Duodenal mucosa (tissue), 2 donors: Measurements from ENCODE around the gene XYLT1.

ENCODE experiments used
- H3K27ac ChIP-seq: one replicate; pipeline ENCODE4 v1.7.0; 2013; ENCODE audit warnings: low read depth, low read length
- H3K27me3 ChIP-seq, 2 donors: one replicate each; pipeline ENCODE4 v1.7.0; 2013; ENCODE audit warnings: low read length in 2 of 2, control low read depth in 1 of 2; ENCODE audit not compliant: insufficient read depth in 2 of 2, control insufficient read depth in 1 of 2
- H3K36me3 ChIP-seq, 2 donors: one replicate each; pipeline ENCODE4 v1.7.0; 2013; ENCODE audit warnings: low read length in 2 of 2, control low read depth in 1 of 2; ENCODE audit not compliant: insufficient read depth in 2 of 2, control insufficient read depth in 1 of 2
- H3K4me1 ChIP-seq, 2 donors: one replicate each; pipeline ENCODE4 v1.7.0; 2013; ENCODE audit warnings: low read length in 2 of 2, control low read depth in 1 of 2; ENCODE audit not compliant: insufficient read depth in 2 of 2, control insufficient read depth in 1 of 2
- H3K4me3 ChIP-seq, 2 donors: one replicate each; pipeline ENCODE4 v1.7.0; 2013; ENCODE audit warnings: low read length in 2 of 2, low read depth in 1 of 2
- H3K9ac ChIP-seq, 2 donors: one replicate each; pipeline ENCODE4 v1.7.0; 2013; ENCODE audit warnings: low read length in 2 of 2, low read depth in 1 of 2
- H3K9me3 ChIP-seq, 2 donors: one replicate each; pipeline ENCODE4 v1.7.0; 2013; ENCODE audit warnings: low read length in 2 of 2, control low read depth in 1 of 2; ENCODE audit not compliant: control insufficient read depth in 1 of 2

The XYLT1 gene

DNA sequence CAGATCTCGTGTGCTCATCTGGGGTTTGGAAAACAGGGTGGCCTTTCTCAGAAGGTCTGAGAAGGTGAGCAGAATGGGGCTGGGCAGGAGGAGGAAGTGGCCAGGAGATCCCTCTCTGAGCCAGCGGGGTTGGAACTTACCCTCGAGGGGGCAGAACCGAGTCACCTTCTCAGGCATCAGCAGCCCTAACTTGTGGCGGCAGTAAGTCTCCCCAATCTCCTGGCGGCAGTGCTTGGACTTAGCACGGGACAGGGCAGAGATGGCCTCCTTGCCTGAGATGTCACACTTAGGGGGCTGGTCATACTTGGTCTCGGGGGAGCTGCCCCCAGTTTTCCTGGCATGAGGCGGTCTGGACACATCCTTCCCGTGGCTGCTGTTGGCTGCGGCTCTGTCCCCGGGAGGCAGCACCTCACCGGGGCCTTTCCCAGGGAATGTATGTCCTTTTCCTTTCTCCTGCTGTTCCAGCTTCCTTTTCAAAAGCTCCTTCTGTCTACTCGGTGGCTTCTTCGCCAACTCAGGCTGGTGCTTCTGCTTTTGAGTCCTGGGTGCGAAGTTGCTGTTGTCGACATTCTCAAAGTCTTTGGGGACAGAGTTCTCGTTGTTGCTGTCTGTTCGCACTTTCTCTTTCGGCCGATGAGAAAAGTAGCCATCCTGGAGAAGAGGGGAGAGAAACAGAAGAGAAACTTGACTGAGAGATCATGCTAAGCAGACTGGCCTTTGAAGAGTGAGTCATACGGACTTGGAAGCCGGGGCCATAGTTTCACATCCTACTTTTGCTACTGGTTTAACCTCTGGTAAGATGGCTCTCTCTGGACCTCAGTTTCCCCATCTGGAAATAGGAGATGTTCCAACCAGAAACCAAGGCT, 211.7 kb downstream of the XYLT1 start:
- peak overlapping the region in 1 of 2 donors; percentile 33 for H3K4me3 ChIP-seq
- peaks cover 0 to 7% of the 10 kb centered on the region in 2 donors for H3K4me1 ChIP-seq
- peaks cover 3% of the 10 kb centered on the region in 2 donors for H3K36me3 ChIP-seq
- no peaks in the 10 kb centered on the region for H3K27me3 ChIP-seq
- H3K9me3 ChIP-seq: no peaks in the 10 kb centered on the region
- no peak overlapping the region for H3K27ac ChIP-seq
- H3K9ac ChIP-seq: peak overlapping the region in 1 of 2 donors; percentile 29

DNA sequence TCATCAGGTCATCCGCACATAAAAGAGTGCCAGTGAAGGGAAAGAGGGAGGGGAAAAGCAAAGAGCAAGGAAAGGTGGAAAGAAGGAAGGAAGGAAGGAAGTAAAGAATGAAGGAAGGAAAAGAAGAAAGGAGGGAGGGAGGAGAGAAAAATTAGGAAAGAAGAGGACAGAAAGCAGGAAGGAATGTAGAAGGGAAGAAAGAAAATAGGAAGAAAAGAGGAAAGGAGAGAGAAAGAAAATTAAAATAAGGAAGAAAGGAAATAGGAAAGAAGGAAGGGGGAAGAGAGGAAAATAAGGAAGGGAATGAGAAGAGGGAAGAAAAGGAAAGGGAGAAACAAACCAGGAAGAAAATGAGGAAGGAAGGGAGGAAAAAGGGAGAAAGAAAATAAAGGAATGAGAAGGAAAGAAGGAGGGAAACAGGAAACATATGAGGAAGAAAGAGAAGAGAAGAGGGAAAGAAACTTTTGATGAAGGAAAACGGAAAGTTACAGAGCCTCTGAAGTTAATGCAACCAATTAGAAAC, 212.6 kb downstream of the XYLT1 start:
- H3K9ac ChIP-seq: no peak overlapping the region
- no peaks in the 10 kb centered on the region for H3K9me3 ChIP-seq
- no peak overlapping the region for H3K4me3 ChIP-seq
- H3K27me3 ChIP-seq: no peaks in the 10 kb centered on the region
- H3K36me3 ChIP-seq: peaks cover 3% of the 10 kb centered on the region in 2 donors
- H3K27ac ChIP-seq: no peak overlapping the region
- peaks cover 0 to 7% of the 10 kb centered on the region in 2 donors for H3K4me1 ChIP-seq

DNA sequence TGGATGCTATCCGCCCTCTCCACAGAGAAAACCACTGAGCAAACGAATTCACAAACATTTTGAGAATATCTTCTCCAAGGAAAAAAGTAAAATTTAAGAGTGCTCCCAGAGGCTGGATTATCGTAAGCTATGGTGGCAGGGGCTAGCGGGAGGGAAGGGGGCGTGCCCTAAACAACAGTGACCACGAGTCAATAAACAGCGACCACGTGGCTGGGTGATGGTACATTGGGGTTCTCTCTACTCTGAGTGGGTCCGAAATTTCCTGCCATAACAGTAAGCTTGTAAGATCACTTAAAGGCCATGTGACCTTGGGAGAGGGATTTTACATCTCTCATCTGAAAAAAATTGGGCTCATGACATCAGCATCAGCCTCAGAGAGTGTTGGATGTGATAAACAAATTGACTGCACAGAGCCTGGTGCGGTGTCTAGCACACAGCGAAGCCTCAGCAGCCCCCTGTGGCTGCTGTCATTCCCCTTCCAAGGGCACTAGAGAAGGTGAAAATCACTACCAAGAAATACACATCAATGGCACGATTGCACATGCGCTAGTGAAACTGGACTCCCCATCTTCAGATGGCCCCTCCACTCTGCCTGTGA, 213.2 kb downstream of the XYLT1 start:
- Histone ChIP-seq H3K27me3 (no peaks in the 10 kb centered on the region), H3K4me1 (peaks cover 0 to 7% of the 10 kb centered on the region in 2 donors)

DNA sequence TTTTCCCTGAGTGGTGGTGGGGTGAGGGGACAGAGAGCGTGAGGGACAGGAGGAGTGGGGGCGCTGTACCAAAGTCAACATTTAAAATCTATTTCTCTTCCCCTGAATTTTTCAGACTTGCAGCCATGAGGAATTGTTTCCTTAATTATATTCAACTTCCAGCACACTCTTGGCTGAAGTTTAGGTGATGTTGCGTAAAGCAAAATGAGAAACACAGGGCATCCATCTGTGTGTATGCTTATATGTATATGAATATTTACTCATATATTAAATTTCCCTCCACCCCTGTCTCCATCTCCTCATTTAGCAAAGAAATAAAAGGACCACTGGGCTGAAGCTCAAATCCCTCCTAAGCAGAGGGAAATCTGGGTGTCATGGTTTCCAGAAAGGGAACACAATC, 218.1 kb downstream of the XYLT1 start:
- Histone ChIP-seq H3K27ac (no peak overlapping the region), H3K4me1 (no peaks in the 10 kb centered on the region), H3K9me3 (no peaks in the 10 kb centered on the region), H3K9ac (no peak overlapping the region), H3K4me3 (no peak overlapping the region), H3K36me3 (peaks cover 1 to 2% of the 10 kb centered on the region in 2 donors), H3K27me3 (no peaks in the 10 kb centered on the region)

More for the DNA sequence above, 213.2 kb downstream of the XYLT1 start:
- peaks cover 3% of the 10 kb centered on the region in 2 donors for H3K36me3 ChIP-seq
- H3K9me3 ChIP-seq: no peaks in the 10 kb centered on the region
- H3K4me3 ChIP-seq: no peak overlapping the region
- H3K27ac ChIP-seq: no peak overlapping the region
- H3K9ac ChIP-seq: no peak overlapping the region

DNA sequence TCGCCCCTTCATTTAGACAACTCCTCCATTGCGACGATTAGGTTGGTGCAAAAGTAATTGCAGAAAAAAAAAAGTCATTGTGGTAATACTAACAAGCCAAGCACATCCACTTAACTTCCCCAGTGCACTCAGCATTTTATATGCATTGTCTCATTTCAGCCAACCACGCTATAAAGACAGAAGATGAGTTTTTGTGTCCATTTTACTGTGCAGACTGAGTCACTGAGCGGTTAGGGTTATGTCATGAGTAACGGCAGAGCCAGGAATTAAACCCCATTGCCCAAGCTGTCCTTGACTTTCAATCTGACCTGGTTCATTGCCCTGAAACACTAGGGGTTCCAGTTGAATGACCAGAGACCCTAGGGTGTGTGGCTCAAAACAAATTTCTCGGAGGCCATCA, 218.7 kb downstream of the XYLT1 start:
- no peak overlapping the region for H3K4me3 ChIP-seq

DNA sequence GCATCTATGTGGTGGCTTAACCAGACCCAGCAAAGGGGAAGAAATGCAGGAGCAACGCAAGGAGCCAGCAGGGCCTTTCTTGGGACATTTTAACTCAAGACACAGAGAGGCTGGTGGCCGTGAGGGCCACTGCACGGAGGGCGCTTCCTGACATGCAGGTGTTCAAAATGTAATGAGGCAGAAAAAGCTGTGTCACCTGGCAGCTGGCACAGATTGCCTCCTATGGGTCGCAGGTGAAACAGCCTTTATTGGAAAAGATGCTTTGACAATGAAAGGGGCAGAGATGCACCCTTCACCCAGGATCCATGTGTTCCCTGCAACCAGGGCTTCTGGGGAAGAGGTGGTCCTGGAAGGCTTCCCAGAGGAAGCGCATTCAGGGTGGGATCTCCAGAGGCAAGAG, 219.3 kb downstream of the XYLT1 start:
- no peaks in the 10 kb centered on the region for H3K27me3 ChIP-seq

More for the DNA sequence above, 218.7 kb downstream of the XYLT1 start:
- H3K27me3 ChIP-seq: no peaks in the 10 kb centered on the region
- H3K9me3 ChIP-seq: no peaks in the 10 kb centered on the region
- no peaks in the 10 kb centered on the region for H3K4me1 ChIP-seq
- no peak overlapping the region for H3K9ac ChIP-seq
- no peak overlapping the region for H3K27ac ChIP-seq
- H3K36me3 ChIP-seq: no peaks in the 10 kb centered on the region

DNA sequence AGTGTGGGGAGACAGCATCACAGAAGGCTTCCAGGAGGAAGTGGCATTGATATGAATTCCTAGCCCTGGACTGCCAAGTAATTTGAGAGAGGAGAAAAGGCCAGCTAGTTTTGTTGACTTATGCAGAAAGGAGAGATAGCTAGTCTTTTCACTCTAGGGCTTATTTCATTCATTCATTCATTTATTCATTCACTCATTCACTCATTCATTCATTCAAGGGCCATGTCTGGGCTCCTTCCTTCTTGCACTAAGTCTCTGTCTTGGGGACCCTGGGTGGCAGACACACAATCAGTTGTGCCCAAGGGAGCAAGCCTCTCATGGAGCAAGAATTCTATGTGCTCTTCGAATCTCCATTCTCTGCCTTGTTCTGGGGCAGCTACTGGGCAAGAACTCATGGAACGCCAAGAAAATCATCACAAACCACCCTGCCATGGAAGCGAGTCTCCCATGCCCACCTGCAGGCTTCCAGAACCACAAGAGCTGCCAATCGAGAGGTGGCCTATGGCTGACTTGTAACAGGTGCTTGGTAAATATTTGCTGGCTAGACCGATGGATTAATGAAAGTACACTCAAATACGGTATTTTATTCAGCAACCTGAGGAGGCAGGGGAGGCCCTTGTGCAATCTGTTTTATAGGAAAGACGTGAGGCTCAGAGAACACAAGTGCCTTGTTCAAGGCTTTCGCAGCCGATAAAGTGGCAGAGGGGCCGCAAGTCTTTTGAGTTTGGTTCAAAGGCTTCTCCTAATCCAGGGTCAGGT, 223.6 kb downstream of the XYLT1 start:
- H3K36me3 ChIP-seq: peaks cover 0 to 4% of the 10 kb centered on the region in 2 donors
- no peaks in the 10 kb centered on the region for H3K27me3 ChIP-seq
- H3K9ac ChIP-seq: no peak overlapping the region
- no peaks in the 10 kb centered on the region for H3K4me1 ChIP-seq
- no peak overlapping the region for H3K27ac ChIP-seq
- H3K9me3 ChIP-seq: no peaks in the 10 kb centered on the region
- no peak overlapping the region for H3K4me3 ChIP-seq

More for the DNA sequence above, 219.3 kb downstream of the XYLT1 start:
- H3K9ac ChIP-seq: no peak overlapping the region
- no peaks in the 10 kb centered on the region for H3K4me1 ChIP-seq
- no peaks in the 10 kb centered on the region for H3K9me3 ChIP-seq
- no peak overlapping the region for H3K27ac ChIP-seq
- H3K36me3 ChIP-seq: no peaks in the 10 kb centered on the region
- no peak overlapping the region for H3K4me3 ChIP-seq

DNA sequence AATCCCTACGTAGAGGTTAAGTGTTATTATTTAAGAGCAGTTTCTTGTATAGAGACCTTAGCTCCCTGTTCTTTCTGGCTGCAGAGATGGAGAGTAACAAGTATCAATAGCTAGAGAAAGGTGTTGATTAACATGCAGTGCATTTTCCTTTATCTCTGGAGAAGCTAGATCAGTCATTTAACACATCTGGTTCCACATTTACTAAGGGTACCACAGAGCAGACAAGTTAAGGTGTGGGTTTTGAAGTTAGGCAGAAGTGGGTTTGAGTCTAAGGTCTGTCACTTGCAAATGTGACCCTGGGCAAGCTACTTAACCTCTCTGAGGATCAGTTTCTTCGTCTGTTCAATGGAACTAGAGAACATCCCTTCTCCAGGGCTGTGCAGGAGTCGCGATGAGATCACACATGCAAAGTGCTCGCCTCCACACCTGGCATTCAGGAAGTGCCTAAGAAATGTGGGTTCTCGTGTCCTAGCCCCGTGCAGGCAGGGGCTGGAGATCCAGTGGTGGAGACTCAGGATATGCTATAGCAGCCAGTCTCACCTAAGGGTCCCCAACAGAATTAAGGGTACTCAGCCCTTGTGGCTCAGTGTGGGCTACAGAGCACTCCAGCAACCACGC, 224.4 kb downstream of the XYLT1 start:
- Histone ChIP-seq H3K36me3 (peaks cover 0 to 4% of the 10 kb centered on the region in 2 donors), H3K4me1 (no peaks in the 10 kb centered on the region), H3K9ac (no peak overlapping the region), H3K4me3 (no peak overlapping the region), H3K27ac (no peak overlapping the region), H3K9me3 (no peaks in the 10 kb centered on the region), H3K27me3 (no peaks in the 10 kb centered on the region)

DNA sequence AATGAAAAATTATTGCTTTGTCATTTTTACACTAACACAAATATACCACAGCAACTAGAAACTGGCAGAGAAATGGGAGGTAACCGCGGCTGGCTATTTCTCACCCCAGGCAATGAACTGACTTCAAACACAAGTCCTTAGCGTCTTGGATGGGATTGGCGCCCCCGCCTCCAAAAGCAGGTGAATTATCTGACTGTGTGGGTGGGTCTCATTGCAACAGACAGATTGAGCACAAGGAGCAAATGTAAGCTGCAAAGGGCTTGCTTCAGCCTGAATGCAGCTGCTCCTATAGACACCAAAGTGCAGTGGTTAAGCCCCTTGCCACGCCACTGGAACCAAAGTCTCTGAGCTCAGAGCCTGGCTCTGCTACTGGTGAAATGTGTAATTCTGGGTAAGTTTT, 225.0 kb downstream of the XYLT1 start:
- H3K9ac ChIP-seq: no peak overlapping the region
- H3K9me3 ChIP-seq: no peaks in the 10 kb centered on the region
- no peak overlapping the region for H3K4me3 ChIP-seq
- H3K27ac ChIP-seq: no peak overlapping the region
- no peaks in the 10 kb centered on the region for H3K27me3 ChIP-seq
- no peaks in the 10 kb centered on the region for H3K4me1 ChIP-seq
- H3K36me3 ChIP-seq: peaks cover 0 to 4% of the 10 kb centered on the region in 2 donors
